Stimulated activated CD8-positive, alpha-beta memory T cell treated with anti-CD3 and anti-CD28 coated beads, Interleukin-2, amount 100 ng/mL, for 1 hour (primary cell): ENCODE results near the gene HLA-DMB.
"Not testable (repeated sequence)": the region's sequence is repeated elsewhere in the genome, so short reads cannot be mapped to it uniquely, and the experiment has no call there.

Experiments
- DNase-seq, 2 donors: peaks; one replicate each; pipeline ENCODE4 v3.0.0-alpha.2; 2020; ENCODE audit warnings: low read depth in 2 of 2

HLA-DMB gene

GRCh38 chr6:32950010-32950409 lies 9.2 kb upstream of the HLA-DMB start:
- DNase-seq = no peak

- no peak for DNase-seq
Observed at GRCh38 chr6:32949113-32949512, 8.3 kb upstream of the HLA-DMB start.

GRCh38 chr6:32947552-32948465 lies 7.0 kb upstream of the HLA-DMB start:
- no peak for DNase-seq

- DNase-seq = no peak
Observed at GRCh38 chr6:32946893-32947292, 6.1 kb upstream of the HLA-DMB start.

GRCh38 chr6:32945953-32946352 lies 5.1 kb upstream of the HLA-DMB start:
- DNase-seq = no peak

GRCh38 chr6:32945108-32945760 lies 4.4 kb upstream of the HLA-DMB start:
- no peak for DNase-seq

GRCh38 chr6:32943864-32944649 lies 3.2 kb upstream of the HLA-DMB start:
- DNase-seq = no peak

GRCh38 chr6:32942555-32943123 lies 1.8 kb upstream of the HLA-DMB start:
- not testable (repeated sequence) for DNase-seq

GRCh38 chr6:32941214-32941768 lies 463 bp upstream of the HLA-DMB start:
- no peak for DNase-seq

GRCh38 chr6:32938494-32938893 lies 2.3 kb downstream of the HLA-DMB start:
- DNase-seq = no peak

GRCh38 chr6:32937230-32937633 lies 3.6 kb downstream of the HLA-DMB start:
- no peak for DNase-seq

GRCh38 chr6:32936239-32937152 lies 4.3 kb downstream of the HLA-DMB start:
- no peak for DNase-seq

- DNase-seq = no peak
Observed at GRCh38 chr6:32935551-32936238, 5.1 kb downstream of the HLA-DMB start.

GRCh38 chr6:32933661-32934085 lies 7.2 kb downstream of the HLA-DMB start:
- DNase-seq = peak; percentile 54 to 68

- no peak for DNase-seq
Observed at GRCh38 chr6:32932132-32932868, 8.5 kb downstream of the HLA-DMB start.

- DNase-seq = no peak
Observed at GRCh38 chr6:32931211-32931610, 9.6 kb downstream of the HLA-DMB start.

- DNase-seq = no peak
Observed at GRCh38 chr6:32922083-32922482, 18.7 kb downstream of the HLA-DMB start.

GRCh38 chr6:32920715-32921114 lies 20.1 kb downstream of the HLA-DMB start:
- no peak for DNase-seq

GRCh38 chr6:32912951-32913350 lies 27.9 kb downstream of the HLA-DMB start:
- no peak for DNase-seq
